ENCODE measurements around the gene SEMG2. TPM values are rescaled to one million over a fixed set of nuclear protein-coding genes. Genes with fewer than 3 reads are reported as not detected.

Gene SEMG2
- polyA plus RNA-seq, 1 of the 3 experiments (the other 2 are of a cell fraction): not detected

DNA sequence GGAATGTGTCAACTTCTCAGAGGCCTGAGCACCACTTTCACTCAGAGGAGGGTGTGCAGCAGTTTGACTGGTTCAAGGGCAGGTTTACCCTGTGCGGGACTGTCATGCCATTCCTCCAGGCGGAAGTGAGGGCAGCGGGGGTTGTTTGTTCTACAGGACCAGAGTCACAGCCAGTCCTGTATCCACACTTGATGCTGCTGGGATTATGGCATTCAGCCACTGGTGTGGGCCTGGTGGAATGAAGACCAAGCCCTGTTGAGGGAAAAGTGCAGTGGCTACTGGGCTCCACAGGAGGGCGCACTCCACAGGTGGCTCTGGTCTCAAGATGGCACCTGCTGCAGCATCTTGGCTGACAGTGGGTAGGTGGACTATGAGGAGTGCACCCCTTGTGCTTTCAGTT, 14.8 kb downstream of the SEMG2 start:
- H3K4me1 ChIP-seq (ENCODE audit: control insufficient read depth in 1 of 2, insufficient read depth in 2 of 2, low read depth in 1 of 2, low read length in 1 of 2): no peaks in the 10 kb centered on the region
- no peaks in the 10 kb centered on the region for H3K79me2 ChIP-seq (ENCODE audit: insufficient read depth)
- no peak overlapping the region for H3K4me3 ChIP-seq (ENCODE audit: low read depth in 2 of 2, low read length in 1 of 2)
- no peak for TF ChIP-seq SMC3 (IDR thresholded peaks at IDR 0.05; ENCODE audit: low read depth, low read length)
- no peak for TF ChIP-seq NRF1 (IDR thresholded peaks at IDR 0.05; ENCODE audit: low read depth, low read length)
- TF ChIP-seq USF2 (IDR thresholded peaks at IDR 0.05; ENCODE audit: borderline replicate concordance, low read depth, low read length): no peak
- TF ChIP-seq, protein P1, sequence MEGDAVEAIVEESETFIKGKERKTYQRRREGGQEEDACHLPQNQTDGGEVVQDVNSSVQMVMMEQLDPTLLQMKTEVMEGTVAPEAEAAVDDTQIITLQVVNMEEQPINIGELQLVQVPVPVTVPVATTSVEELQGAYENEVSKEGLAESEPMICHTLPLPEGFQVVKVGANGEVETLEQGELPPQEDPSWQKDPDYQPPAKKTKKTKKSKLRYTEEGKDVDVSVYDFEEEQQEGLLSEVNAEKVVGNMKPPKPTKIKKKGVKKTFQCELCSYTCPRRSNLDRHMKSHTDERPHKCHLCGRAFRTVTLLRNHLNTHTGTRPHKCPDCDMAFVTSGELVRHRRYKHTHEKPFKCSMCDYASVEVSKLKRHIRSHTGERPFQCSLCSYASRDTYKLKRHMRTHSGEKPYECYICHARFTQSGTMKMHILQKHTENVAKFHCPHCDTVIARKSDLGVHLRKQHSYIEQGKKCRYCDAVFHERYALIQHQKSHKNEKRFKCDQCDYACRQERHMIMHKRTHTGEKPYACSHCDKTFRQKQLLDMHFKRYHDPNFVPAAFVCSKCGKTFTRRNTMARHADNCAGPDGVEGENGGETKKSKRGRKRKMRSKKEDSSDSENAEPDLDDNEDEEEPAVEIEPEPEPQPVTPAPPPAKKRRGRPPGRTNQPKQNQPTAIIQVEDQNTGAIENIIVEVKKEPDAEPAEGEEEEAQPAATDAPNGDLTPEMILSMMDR (IDR thresholded peaks at IDR 0.05): peak; percentile 51; the same call in 1 of the 2 replicates
- no peak for TF ChIP-seq TCF12 (IDR thresholded peaks at IDR 0.05)
- no peak for TF ChIP-seq RFX5 (IDR thresholded peaks at IDR 0.05; ENCODE audit: low read length)
- no peaks in the 10 kb centered on the region for H4K20me1 ChIP-seq (ENCODE audit: insufficient read depth)
- no peak for DNase-seq
- H2AFZ ChIP-seq (ENCODE audit: low read depth): no peak overlapping the region
- H3K27me3 ChIP-seq (ENCODE audit: insufficient read depth): peaks cover 3% of the 10 kb centered on the region; the same call in 1 of the 2 replicates
- H3K4me2 ChIP-seq: no peak overlapping the region
- no peak overlapping the region for H3K9ac ChIP-seq
- 40% methylated on average over 3 of the region's 4 CpGs for WGBS (ENCODE audit: low lambda C conversion rate)
- no peak overlapping the region for H3K27ac ChIP-seq (ENCODE audit: low read depth in 2 of 2, low read length in 1 of 2)
- H3F3A ChIP-seq (replicated peaks; ENCODE audit: insufficient read depth): no peaks in the 10 kb centered on the region
- no peaks in the 10 kb centered on the region for H3K9me3 ChIP-seq
- H3K36me3 ChIP-seq (replicated peaks in 1 of 2; ENCODE audit: control insufficient read depth in 1 of 2, insufficient read depth in 2 of 2, low read length in 1 of 2): no peaks in the 10 kb centered on the region
- H3K9me2 ChIP-seq: no peaks in the 10 kb centered on the region
- ChIA-PET POLR2A (no interaction called here), CTCF (interaction anchor here (0.6 kb wide), 1 partner anchor 83 kb away, joined by 3 read pairs; no protein-coding TSS in a partner anchor)

DNA sequence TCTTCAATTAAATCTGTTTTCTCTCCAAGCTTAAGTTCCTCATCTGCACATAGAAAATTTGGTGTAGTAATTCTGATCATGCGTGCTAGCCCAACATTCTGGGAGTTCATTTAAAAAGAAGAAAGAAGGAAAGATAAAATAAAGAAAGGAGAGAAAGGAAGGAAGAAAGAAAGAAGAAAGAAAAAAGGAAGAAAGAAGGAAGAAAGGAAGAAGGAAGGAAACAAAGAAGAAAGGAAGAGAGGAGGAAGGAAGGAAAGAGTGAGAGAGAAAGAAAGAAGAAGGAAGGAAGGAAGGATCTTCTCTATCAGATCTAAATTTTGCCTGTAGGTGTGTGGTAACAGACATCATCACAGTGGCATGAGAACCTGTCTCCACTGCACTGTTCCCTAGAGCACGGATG, 17.0 kb downstream of the SEMG2 start:
- H3K9ac ChIP-seq: no peak overlapping the region
- H3K36me3 ChIP-seq (replicated peaks in 1 of 2; ENCODE audit: control insufficient read depth in 1 of 2, insufficient read depth in 2 of 2, low read length in 1 of 2): no peaks in the 10 kb centered on the region
- H3K27me3 ChIP-seq (ENCODE audit: insufficient read depth): no peaks in the 10 kb centered on the region; the same call in 1 of the 2 replicates
- 0 out of 2 replicates have a peak, but pooled peaks cover 4% of the 10 kb centered on the region for H4K20me1 ChIP-seq (ENCODE audit: insufficient read depth)
- 34% methylated on average over 2 of the region's 2 CpGs for WGBS (ENCODE audit: low lambda C conversion rate)
- no peaks in the 10 kb centered on the region for H3F3A ChIP-seq (replicated peaks; ENCODE audit: insufficient read depth)
- H2AFZ ChIP-seq (ENCODE audit: low read depth): no peak overlapping the region
- H3K4me3 ChIP-seq (ENCODE audit: low read depth in 2 of 2, low read length in 1 of 2): no peak overlapping the region
- DNase-seq: no peak
- no peaks in the 10 kb centered on the region for H3K4me1 ChIP-seq (ENCODE audit: control insufficient read depth in 1 of 2, insufficient read depth in 2 of 2, low read depth in 1 of 2, low read length in 1 of 2)
- no peaks in the 10 kb centered on the region for H3K79me2 ChIP-seq (ENCODE audit: insufficient read depth)
- CTCF ChIA-PET: interaction anchor here (0.6 kb wide), 1 partner anchor 56 kb away, joined by 3 read pairs; no protein-coding TSS in a partner anchor
- TF ChIP-seq GABPA (IDR thresholded peaks at IDR 0.05; ENCODE audit: low read depth) (no peak), IRF3 (IDR thresholded peaks at IDR 0.05; ENCODE audit: low read depth, low read length) (no peak), TEAD4 (IDR thresholded peaks at IDR 0.05; ENCODE audit: borderline replicate concordance, insufficient read depth) (no peak), SMC3 (IDR thresholded peaks at IDR 0.05; ENCODE audit: low read depth, low read length) (no peak), MEF2A (IDR thresholded peaks at IDR 0.05; ENCODE audit: borderline replicate concordance, low read depth) (no peak), RCOR1 (IDR thresholded peaks at IDR 0.05; ENCODE audit: low read length) (no peak), CHD2 (IDR thresholded peaks at IDR 0.05; ENCODE audit: low read length, partially characterized antibody) (no peak), NRF1 (IDR thresholded peaks at IDR 0.05; ENCODE audit: low read depth, low read length) (no peak), TCF12 (IDR thresholded peaks at IDR 0.05) (no peak), ZBTB33 (IDR thresholded peaks at IDR 0.05; ENCODE audit: borderline replicate concordance, low read depth) (no peak), RXRA (IDR thresholded peaks at IDR 0.05; ENCODE audit: borderline replicate concordance, low read depth) (no peak), POLR2AphosphoS5 (IDR thresholded peaks at IDR 0.05; ENCODE audit: low read depth, low read length) (no peak), EZH2phosphoT487 (IDR thresholded peaks at IDR 0.05; ENCODE audit: borderline replicate concordance, low read depth) (no peak), FOSL2 (IDR thresholded peaks at IDR 0.05; ENCODE audit: borderline replicate concordance, low read depth) (no peak)
- TF ChIP-seq, protein P2, sequence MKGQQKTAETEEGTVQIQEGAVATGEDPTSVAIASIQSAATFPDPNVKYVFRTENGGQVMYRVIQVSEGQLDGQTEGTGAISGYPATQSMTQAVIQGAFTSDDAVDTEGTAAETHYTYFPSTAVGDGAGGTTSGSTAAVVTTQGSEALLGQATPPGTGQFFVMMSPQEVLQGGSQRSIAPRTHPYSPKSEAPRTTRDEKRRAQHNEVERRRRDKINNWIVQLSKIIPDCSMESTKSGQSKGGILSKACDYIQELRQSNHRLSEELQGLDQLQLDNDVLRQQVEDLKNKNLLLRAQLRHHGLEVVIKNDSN (IDR thresholded peaks at IDR 0.05; ENCODE audit: borderline replicate concordance, low read depth): no peak
- H3K9me3 ChIP-seq: no peaks in the 10 kb centered on the region
- no peak overlapping the region for H3K27ac ChIP-seq (ENCODE audit: low read depth in 2 of 2, low read length in 1 of 2)
- H3K4me2 ChIP-seq: no peak overlapping the region
- H3K9me2 ChIP-seq: no peaks in the 10 kb centered on the region
- POLR2A ChIA-PET: no interaction called here
